H1 (cell line): Measurements from ENCODE around the gene SOST. TPM values are rescaled to one million over a fixed set of nuclear protein-coding genes. Genes with fewer than 3 reads are reported as not detected.

ENCODE experiments used
- CBX5 ChIP-seq: fragments of 300-800, 300-1000 bp; sonication (generic); IDR thresholded peaks from 2 replicates; pipeline ENCODE4 v1.7.1; 2016; ENCODE audit warnings: antibody characterized with exemption, low read length, low read depth
- CREB1 ChIP-seq: IDR thresholded peaks from 2 replicates; pipeline ENCODE4 v1.6.1; 2012; ENCODE audit warnings: inconsistent platforms
- JUN ChIP-seq: IDR thresholded peaks from 2 replicates; pipeline ENCODE4 v1.6.1; 2011; ENCODE audit warnings: low read depth, mild to moderate bottlenecking, improper control_type of control experiment, low read length
- KDM5A ChIP-seq: fragments of 200-600 bp; IDR thresholded peaks from 2 replicates; pipeline ENCODE4 v1.7.1; 2012; ENCODE audit warnings: mild to moderate bottlenecking, low read length, inconsistent platforms, mixed read lengths
- RFX5 ChIP-seq: IDR thresholded peaks from 2 replicates; pipeline ENCODE4 v1.6.1; 2011; ENCODE audit warnings: low read depth, low read length, improper control_type of control experiment, borderline replicate concordance
- RXRA ChIP-seq: IDR thresholded peaks from 2 replicates; pipeline ENCODE4 v1.6.1; 2011; ENCODE audit warnings: low read depth, mild to moderate bottlenecking, low read length, moderate library complexity; ENCODE audit not compliant: insufficient read depth
- polyA plus RNA-seq, 7 experiments: library from polyadenylated mRNA; depleted of rRNA in 3 of 7; stranded (reverse) in 5 of 7; unstranded in 2 of 7; fragments of >200 nt in 5 of 7; fragments of 200-250 nt in 2 of 7; gene quantifications; 1 replicate in 5 of 7; 2 replicates in 1 of 7; 4 replicates in 1 of 7; pipeline versions ENCODE4 v1.2.1 to v1.2.3, GENCODE V29; 2011 to 2013; ENCODE audit warnings: missing spikeins in 2 of 7, mixed read lengths in 2 of 7
- total RNA-seq: library from RNA; stranded (reverse); fragmentation: NEBNext Ultra II Directional; extraction: Animal tissue kit (Norgen Biotek cat#: 25700); gene quantifications from 2 replicates; pipeline ENCODE4 v1.2.1, GENCODE V29; 2021

SOST gene
- total and polyA plus RNA-seq, 2 of the 8 experiments (the other 6 are each of a cell fraction or from before 2014, with no cell fraction given): 0.08 TPM; not detected in 1

DNA sequence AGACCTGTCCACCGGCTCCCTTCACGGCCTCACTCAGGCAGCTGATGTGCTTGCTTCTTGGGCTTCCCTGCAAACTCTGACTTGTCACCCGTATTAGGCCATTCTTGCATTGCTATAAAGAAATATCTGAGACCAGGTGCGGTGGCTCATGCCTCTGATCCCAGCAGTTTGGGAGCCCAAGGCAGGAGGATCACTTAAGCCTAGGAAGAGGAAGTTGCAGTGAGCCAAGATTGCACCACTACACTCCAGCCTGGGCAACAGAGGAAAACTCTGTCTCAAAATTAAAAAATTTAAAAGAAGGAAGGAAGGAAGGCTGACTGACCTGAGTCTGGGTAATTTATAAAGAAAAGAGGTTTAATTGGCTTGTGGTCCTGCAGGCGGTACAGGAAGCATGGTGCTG is 17.0 kb downstream of the SOST start (continued):
- TF ChIP-seq JUN: no peak
- TF ChIP-seq RXRA: no peak
- TF ChIP-seq KDM5A: no peak
- TF ChIP-seq RFX5: no peak
- no peak for TF ChIP-seq CREB1
- no peak for TF ChIP-seq CBX5
